GM23338 (cell line): ENCODE data around the gene OR4D5. TPM values are rescaled to one million over a fixed set of nuclear protein-coding genes. Genes with fewer than 3 reads are reported as not detected.

ENCODE experiments used
- ATAC-seq: fragments of 200-7000 bp; cut with Tn5 transposase; 3 replicates; pipeline ENCODE4 v1.9.1; 2020
- DNase-seq: peaks from one replicate; pipeline ENCODE4 v3.0.0-alpha.2; 2015; ENCODE audit warnings: low spot score
- H2AFZ ChIP-seq: fragments of 200-600 bp; sonication (generic); 2 replicates; pipeline ENCODE4 v1.8.0; 2016; ENCODE audit warnings: antibody characterized with exemption, mild to moderate bottlenecking, moderate library complexity
- H3F3A ChIP-seq: fragments of 200-600 bp; sonication (generic); replicated peaks from 2 replicates; pipeline ENCODE4 v1.8.0; 2017; ENCODE audit warnings: antibody characterized with exemption, mixed run types, low read depth
- H3K27ac ChIP-seq: fragments of 200-600 bp; sonication (generic); 2 replicates; pipeline ENCODE4 v1.6.1; 2016; ENCODE audit warnings: low read depth
- H3K27me3 ChIP-seq: fragments of 200-600 bp; sonication (generic); 2 replicates; pipeline ENCODE4 v1.8.0; 2016; ENCODE audit warnings: mild to moderate bottlenecking, mixed run types, moderate library complexity; ENCODE audit not compliant: insufficient read depth
- H3K36me3 ChIP-seq: fragments of 200-600 bp; sonication (generic); 2 replicates; pipeline ENCODE4 v1.8.0; 2016; ENCODE audit warnings: mild to moderate bottlenecking; ENCODE audit not compliant: insufficient read depth
- H3K4me1 ChIP-seq: fragments of 200-600 bp; sonication (generic); 2 replicates; pipeline ENCODE4 v1.8.0; 2016; ENCODE audit warnings: mild to moderate bottlenecking, moderate library complexity; ENCODE audit not compliant: insufficient read depth
- H3K4me2 ChIP-seq: fragments of 200-600 bp; sonication (generic); 2 replicates; pipeline ENCODE4 v1.7.1; 2017; ENCODE audit warnings: mixed run types
- H3K4me3 ChIP-seq: fragments of 200-600 bp; sonication (generic); 2 replicates; pipeline ENCODE4 v1.6.1; 2016; ENCODE audit warnings: mixed run types
- H3K79me2 ChIP-seq: fragments of 200-600 bp; sonication (generic); replicated peaks from 2 replicates; pipeline ENCODE4 v1.8.0; 2017; ENCODE audit warnings: mild to moderate bottlenecking; ENCODE audit not compliant: insufficient read depth
- H3K9me2 ChIP-seq: fragments of 200-600 bp; sonication (generic); 2 replicates; pipeline ENCODE4 v1.8.0; 2017; ENCODE audit not compliant: insufficient read depth
- H4K20me1 ChIP-seq: fragments of 200-600 bp; sonication (generic); replicated peaks from 2 replicates; pipeline ENCODE4 v1.8.0; 2017; ENCODE audit warnings: mild to moderate bottlenecking; ENCODE audit not compliant: insufficient read depth
- H3K27ac Mint-ChIP-seq: 2 replicates; pipeline ENCODE4 v1.8.0; 2020; ENCODE audit warnings: inconsistent platforms, mild to moderate bottlenecking, moderate library complexity, mixed read lengths
- H3K27me3 Mint-ChIP-seq: 3 replicates; pipeline ENCODE4 v1.8.0; 2022; ENCODE audit warnings: low read depth, mild to moderate bottlenecking, moderate library complexity, mixed read lengths, inconsistent platforms; ENCODE audit not compliant: insufficient read depth, poor library complexity
- H3K36me3 Mint-ChIP-seq: 3 replicates; pipeline ENCODE4 v1.8.0; 2021; ENCODE audit warnings: low read depth, mild to moderate bottlenecking, inconsistent platforms, moderate library complexity, mixed read lengths
- H3K4me1 Mint-ChIP-seq: 3 replicates; pipeline ENCODE4 v1.8.0; 2020; ENCODE audit warnings: mild to moderate bottlenecking, inconsistent platforms, mixed read lengths
- H3K4me3 Mint-ChIP-seq: 3 replicates; pipeline ENCODE4 v1.8.0; 2021; ENCODE audit warnings: moderate library complexity, mild to moderate bottlenecking, inconsistent platforms, mixed read lengths
- H3K9me3 Mint-ChIP-seq: 3 replicates; pipeline ENCODE4 v1.8.0; 2020; ENCODE audit warnings: moderate library complexity, mild to moderate bottlenecking, inconsistent platforms, mixed read lengths
- CTCF ChIP-seq, 2 experiments: fragments of 200-600 bp in 1 of 2; sonication (generic) in 1 of 2; conservative IDR thresholded peaks; 2 replicates each; pipeline versions ENCODE4 v1.5.1 to v1.6.1; 2016 to 2017; ENCODE audit warnings: antibody characterized with exemption in 2 of 2, low read depth in 2 of 2, mild to moderate bottlenecking in 2 of 2, moderate library complexity in 1 of 2
- ETS1 ChIP-seq: IDR thresholded peaks from 2 replicates; pipeline ENCODE4 v1.6.1; 2016; ENCODE audit warnings: antibody characterized with exemption
- EZH2 ChIP-seq: fragments of 200-600 bp; sonication (generic); IDR thresholded peaks from one replicate; pipeline ENCODE4 v1.8.0; 2017; ENCODE audit warnings: antibody characterized with exemption, mild to moderate bottlenecking, low read depth; ENCODE audit not compliant: unreplicated experiment
- EZH2phosphoT487 ChIP-seq: fragments of 200-600 bp; sonication (generic); IDR thresholded peaks from one replicate; pipeline ENCODE4 v1.8.1; 2018; ENCODE audit warnings: antibody characterized with exemption; ENCODE audit not compliant: unreplicated experiment
- ZNF114 ChIP-seq: fragments of 250-450 bp; sonication (Bioruptor Pico); IDR thresholded peaks from 2 replicates; pipeline ENCODE4 v1.5.0; 2020; ENCODE audit warnings: mild to moderate bottlenecking, moderate library complexity
- ZNF462 ChIP-seq: fragments of 250-450 bp; sonication (Bioruptor Pico); IDR thresholded peaks from 2 replicates; pipeline ENCODE4 v1.5.0; 2020; ENCODE audit warnings: mild to moderate bottlenecking, moderate library complexity
- polyA plus RNA-seq: library from polyadenylated mRNA; unstranded; fragments of >200 nt; fragmentation: Nextera tagmentation; extraction: Ambion mirVana; gene quantifications from 2 replicates; pipeline ENCODE4 v1.2.1, GENCODE V29; 2016
- total RNA-seq: library from RNA; depleted of rRNA; stranded (reverse); fragments of >200 nt; shearing (Covaris generic); gene quantifications from 2 replicates; pipeline ENCODE4 v1.2.3, GENCODE V29; 2014
- TF ChIP-seq, protein P1 (sequence below): IDR thresholded peaks from one replicate; pipeline ENCODE4 v1.6.1; 2018; ENCODE audit warnings: antibody characterized with exemption; ENCODE audit not compliant: unreplicated experiment

OR4D5 gene
- total and polyA plus RNA-seq, 2 experiments from 2014 or later = not detected

GRCh38 chr11:123973816-123974215, 34.4 kb downstream of the OR4D5 start (continued):
- TF ChIP-seq, protein P1, sequence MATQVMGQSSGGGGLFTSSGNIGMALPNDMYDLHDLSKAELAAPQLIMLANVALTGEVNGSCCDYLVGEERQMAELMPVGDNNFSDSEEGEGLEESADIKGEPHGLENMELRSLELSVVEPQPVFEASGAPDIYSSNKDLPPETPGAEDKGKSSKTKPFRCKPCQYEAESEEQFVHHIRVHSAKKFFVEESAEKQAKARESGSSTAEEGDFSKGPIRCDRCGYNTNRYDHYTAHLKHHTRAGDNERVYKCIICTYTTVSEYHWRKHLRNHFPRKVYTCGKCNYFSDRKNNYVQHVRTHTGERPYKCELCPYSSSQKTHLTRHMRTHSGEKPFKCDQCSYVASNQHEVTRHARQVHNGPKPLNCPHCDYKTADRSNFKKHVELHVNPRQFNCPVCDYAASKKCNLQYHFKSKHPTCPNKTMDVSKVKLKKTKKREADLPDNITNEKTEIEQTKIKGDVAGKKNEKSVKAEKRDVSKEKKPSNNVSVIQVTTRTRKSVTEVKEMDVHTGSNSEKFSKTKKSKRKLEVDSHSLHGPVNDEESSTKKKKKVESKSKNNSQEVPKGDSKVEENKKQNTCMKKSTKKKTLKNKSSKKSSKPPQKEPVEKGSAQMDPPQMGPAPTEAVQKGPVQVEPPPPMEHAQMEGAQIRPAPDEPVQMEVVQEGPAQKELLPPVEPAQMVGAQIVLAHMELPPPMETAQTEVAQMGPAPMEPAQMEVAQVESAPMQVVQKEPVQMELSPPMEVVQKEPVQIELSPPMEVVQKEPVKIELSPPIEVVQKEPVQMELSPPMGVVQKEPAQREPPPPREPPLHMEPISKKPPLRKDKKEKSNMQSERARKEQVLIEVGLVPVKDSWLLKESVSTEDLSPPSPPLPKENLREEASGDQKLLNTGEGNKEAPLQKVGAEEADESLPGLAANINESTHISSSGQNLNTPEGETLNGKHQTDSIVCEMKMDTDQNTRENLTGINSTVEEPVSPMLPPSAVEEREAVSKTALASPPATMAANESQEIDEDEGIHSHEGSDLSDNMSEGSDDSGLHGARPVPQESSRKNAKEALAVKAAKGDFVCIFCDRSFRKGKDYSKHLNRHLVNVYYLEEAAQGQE = no peak
- TF ChIP-seq CTCF (conservative IDR thresholded peaks at IDR 0.05; ENCODE audit: low read depth in 2 of 2) (no peak), ZNF114 (CRISPR knock-in tag) (no peak)

- Histone ChIP-seq H3K4me1 (no peaks in the 10 kb centered on the region; the same call in 1 of the 2 replicates), H3K9me2 (no peaks in the 10 kb centered on the region), H3K27ac (no peak overlapping the region), H2AFZ (peak overlapping the region; percentile 74; the same call in 1 of the 2 replicates), H4K20me1 (no peaks in the 10 kb centered on the region), H3K79me2 (no peaks in the 10 kb centered on the region), H3K36me3 (no peaks in the 10 kb centered on the region), H3F3A (no peaks in the 10 kb centered on the region), H3K27me3 (no peaks in the 10 kb centered on the region), H3K4me3 (no peak overlapping the region), H3K4me2 (no peak overlapping the region)
- Mint-ChIP-seq H3K4me3 (no peak overlapping the region), H3K27me3 (peaks cover 3% of the 10 kb centered on the region), H3K27ac (no peak overlapping the region), H3K9me3 (0 out of 3 replicates have a peak, but pooled peaks cover 2% of the 10 kb centered on the region), H3K36me3 (no peaks in the 10 kb centered on the region), H3K4me1 (peaks cover 5% of the 10 kb centered on the region; the same call in 2 of the 3 replicates)
- ATAC-seq = no peak
- DNase-seq = no peak
- no peak for TF ChIP-seq ETS1
- no peak for TF ChIP-seq CTCF (conservative IDR thresholded peaks at IDR 0.05; ENCODE audit: low read depth in 2 of 2)
- TF ChIP-seq EZH2 = no peak
- TF ChIP-seq ZNF114 (CRISPR knock-in tag) = no peak
- TF ChIP-seq EZH2phosphoT487 = no peak
- TF ChIP-seq ZNF462 = no peak
Observed at GRCh38 chr11:123976770-123977560, 37.5 kb downstream of the OR4D5 start.
